Activated CD4-positive, alpha-beta T cell treated with anti-CD3 and anti-CD28 coated beads, Interleukin-2, amount 50 U/mL, for 24 hours (primary cell): ENCODE measurements around the gene PRSS57.
A peak's percentile ranks its signal among the peaks of the same experiment; 100 is the strongest.
"Not testable (repeated sequence)": the region's sequence is repeated elsewhere in the genome, so short reads cannot be mapped to it uniquely, and the experiment has no call there.

ENCODE experiments used
- DNase-seq, 2 donors: peaks; one replicate each; pipeline ENCODE4 v3.0.0-alpha.2; 2020; ENCODE audit warnings: low read depth in 1 of 2, low spot score in 1 of 2

The PRSS57 gene

GRCh38 chr19:674282-675151 is 20.7 kb downstream of the PRSS57 start:
- DNase-seq, result no peak

DNA sequence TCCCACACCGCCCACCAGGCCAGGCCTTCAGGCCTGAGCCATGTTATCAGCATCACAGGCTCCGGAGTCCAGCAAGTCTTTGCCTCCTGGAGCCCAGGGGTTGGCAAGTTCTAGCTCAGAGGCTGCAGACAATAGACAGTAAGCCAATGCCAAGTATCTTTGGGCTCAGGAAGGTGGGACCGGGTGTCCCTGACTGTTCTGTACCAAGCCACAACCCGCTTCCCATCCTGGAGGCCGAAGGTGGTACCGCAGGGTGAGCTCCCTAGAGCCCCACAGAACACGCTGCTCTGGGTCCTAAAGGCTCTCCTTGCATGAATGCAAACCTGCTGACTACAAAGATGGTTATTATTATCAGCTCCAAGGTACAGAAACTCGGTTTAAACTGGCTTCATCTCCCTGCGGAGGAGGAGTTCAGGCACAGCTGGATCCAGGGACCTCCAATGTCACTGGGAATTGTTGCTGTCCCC is 24.6 kb downstream of the PRSS57 start:
- no peak for DNase-seq

DNA sequence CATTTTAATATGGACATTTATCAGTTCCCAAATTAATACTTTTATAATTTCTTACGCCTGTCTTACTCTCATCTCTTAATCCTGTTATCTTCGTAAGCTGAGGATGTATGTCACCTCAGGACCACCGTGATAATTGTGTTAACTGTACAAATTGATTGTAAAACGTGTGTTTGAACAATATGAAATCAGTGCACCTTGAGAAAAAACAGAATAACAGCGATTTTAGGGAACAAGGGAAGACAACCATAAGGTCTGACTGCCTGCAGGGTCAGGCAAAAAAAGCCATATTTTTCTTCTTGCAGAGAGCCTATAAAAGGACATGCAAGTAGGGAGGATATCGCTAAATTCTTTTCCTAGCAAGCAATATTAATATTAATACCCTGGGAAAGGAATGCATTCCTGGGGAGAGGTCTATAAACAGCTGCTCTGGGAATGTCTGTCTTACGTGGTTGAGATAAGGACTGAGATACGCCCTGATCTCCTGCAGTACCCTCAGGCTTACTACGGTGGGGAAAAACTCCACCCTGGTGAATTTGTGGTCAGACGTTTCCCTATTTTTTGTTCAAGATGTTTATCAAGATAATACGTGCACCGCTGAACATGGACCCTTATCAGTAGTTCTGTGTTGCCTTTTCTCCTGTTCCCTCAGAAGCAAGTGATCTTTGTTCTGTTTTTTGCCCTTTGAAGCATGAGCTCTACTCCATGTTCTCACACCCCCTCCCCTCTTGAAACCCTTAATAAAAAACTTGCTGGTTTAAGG is 26.4 kb downstream of the PRSS57 start:
- DNase-seq, result not testable (repeated sequence)

GRCh38 chr19:666985-667573 is 28.2 kb downstream of the PRSS57 start:
- not testable (repeated sequence) for DNase-seq

DNA sequence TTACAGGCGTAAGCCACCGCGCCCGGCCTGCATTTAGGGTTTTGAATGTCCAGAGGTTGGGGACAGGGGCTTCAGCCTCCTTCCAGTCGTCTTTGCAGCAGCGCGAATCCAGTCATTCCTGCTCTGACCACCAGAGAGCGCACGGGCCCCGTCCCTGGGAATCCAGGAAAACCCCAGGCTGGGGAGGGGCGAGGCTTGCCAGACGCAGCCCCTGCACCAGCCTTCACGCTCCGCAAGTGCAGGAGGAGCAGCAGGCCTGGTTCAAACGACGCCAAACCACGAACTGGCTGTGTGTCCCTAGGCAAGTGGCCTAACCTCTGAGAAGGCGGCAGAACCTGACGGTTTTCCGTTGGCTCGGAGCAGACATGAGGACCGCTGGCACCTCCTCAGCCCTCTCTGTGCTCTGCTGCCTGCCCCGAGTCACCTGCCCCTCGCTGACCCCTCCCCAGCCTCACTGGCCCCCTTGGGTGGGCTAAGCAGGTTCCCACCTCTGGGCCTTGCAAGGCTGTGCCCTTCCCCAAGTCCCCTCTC is 30.3 kb downstream of the PRSS57 start:
- DNase-seq, result peak; percentile 72 to 78

GRCh38 chr19:663682-664117 is 31.6 kb downstream of the PRSS57 start:
- no peak for DNase-seq

DNA sequence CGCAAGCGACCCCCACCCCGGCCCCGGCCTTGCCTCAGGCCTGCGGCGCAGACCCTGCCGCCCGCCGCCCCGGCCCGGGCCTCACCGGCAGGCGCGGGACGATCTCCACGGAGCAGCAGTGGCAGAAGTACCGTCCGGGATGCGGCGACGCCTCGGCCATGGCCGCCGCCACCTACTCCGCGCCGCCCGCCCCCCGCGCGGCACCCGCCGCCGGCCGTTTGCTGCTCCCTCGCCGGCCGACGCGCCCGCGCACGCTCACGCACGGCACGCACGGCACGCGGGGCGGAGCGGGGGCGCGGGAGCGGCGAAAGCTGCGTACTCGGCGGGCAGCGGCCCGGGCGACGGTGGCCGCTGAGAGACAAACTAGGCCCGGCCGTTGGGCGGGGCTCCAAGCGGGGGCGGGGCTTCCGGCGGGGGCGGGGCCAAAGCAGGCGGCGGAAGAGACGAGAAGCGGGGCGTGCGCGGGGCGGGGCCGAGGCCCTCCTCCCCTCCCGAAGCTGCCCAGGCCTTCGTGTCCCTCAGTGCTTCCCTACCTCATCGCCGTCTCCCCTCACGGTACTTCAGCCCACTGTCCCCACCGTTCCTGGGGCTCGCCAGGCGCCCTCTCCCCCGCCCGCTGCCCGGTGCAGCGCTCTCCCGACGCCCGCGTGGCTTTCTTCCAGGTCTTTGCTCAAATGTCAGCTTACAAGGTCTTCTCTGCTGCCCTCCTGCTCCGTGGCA is 32.1 kb downstream of the PRSS57 start, which contains the start of gene RNF126:
Gene RNF126, minus strand, starts transcription at position 253 of the 720 bp plus-strand sequence. Its CDS starts 93 bp downstream, at position 160.
- DNase-seq, result peak; percentile 94 to 98

- DNase-seq, result peak; percentile 52 to 66
Observed at GRCh38 chr19:662207-662961, 32.9 kb downstream of the PRSS57 start.

DNA sequence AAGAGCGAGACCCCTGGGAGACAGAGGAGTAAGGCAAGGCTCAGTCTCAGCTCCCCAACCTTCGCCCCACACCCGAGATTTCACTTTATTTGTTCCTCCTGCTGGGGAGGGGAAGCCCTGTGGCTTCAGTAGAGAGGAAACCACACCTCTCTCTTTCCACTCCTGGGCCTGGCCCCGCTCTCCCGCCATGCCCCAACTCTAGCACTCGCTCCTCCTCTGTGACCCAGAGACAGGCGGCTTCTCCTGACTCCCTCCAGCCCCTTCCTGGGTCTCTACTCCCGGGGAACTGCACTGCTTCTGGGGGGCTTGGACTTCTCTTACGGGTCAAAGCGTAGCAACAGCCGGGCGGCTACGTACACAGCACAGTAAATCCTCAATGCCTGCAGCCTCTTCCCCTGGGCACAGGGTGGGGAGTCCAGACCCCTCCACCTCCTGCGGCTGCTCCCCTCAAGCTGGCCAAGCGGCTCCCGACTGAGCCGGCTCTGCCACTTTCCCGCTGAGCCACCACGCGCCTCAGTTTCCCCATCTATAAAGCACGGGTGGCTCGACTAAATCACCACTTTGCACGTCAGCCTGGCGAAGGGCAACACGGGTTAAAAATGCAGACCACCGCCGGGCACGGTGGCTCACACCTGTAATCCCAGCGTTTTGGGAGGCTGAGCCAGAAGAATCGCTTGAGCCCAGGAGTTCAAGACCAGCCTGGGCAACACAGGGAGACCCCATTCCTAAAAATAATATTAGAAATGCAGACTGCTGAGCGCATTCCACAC is 33.6 kb downstream of the PRSS57 start:
- DNase-seq, result peak; percentile 28 to 60

DNA sequence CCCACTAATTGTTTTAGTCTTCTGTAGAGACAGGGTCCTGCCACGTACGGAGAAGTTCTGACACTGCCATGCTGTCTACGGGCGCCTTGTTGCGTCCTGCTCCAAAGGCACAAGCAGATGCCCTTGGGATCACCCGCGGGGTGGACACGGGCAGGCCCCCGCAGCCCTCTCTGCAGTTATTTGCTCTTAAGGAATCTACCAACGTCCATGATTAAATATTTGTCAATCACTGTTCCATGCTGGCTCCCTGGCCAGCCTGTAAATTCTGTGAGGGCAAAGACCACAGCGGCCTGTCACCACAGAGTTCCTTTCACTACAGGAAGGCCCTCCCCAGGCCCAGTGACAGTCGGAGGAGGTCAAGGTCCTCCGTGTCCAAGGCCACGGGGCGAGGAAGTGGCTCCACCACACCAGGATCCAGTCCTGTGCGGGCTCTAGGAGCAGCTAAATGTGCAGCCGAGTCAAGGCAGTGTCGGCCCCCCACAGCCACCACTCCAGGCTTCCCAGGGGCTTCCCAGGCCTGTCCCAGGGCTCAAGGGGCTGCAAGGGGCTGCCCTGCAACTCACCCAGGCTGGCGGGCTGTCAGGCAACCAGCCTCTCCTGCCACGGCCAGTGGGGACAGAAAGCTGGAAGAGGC is 34.3 kb downstream of the PRSS57 start:
- DNase-seq, result no peak

- no peak for DNase-seq
Observed at GRCh38 chr19:658916-659839, 36.1 kb downstream of the PRSS57 start.

DNA sequence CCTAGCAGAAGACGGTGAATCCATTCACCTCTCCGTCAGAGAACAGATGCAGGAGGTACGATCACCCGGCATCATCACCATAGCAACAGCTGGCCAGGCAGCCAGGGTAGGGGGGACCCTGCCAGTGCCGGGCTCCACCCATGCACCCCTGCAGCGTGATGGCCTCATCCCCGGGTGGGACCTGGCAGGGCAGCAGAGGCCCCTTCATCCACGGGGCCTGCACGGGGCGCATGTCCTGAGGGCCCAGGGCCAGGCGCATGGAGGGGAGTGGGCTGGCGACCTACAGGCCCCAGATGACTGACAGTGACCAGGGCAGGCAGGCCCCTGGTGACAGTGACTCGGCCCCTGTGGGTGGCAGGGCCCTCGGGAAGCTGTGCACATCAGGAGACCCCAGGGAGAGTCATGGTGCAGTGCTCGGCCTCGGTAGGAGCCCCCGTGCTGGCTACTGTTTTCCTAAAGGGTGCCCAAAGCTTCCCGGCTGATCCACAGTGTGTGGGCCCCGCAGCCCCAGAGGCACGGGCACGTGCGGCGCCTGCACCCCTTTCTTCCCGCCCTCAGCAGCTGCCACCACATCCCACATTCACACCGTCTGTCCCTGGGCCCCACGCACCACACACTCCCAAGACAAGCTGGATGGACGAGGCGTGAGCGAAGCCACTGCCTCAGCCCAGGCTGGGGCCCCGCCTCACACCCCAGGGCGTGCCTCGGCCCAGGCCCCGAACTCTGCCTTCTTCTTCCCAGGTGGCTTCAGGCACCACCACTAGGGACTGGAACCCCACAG is 37.0 kb downstream of the PRSS57 start:
- DNase-seq, result no peak

- DNase-seq, result no peak
Observed at GRCh38 chr19:657611-658010, 37.6 kb downstream of the PRSS57 start.

- DNase-seq, result no peak
Observed at GRCh38 chr19:656751-657559, 38.3 kb downstream of the PRSS57 start.

GRCh38 chr19:655691-656090 is 39.6 kb downstream of the PRSS57 start:
- no peak for DNase-seq

DNA sequence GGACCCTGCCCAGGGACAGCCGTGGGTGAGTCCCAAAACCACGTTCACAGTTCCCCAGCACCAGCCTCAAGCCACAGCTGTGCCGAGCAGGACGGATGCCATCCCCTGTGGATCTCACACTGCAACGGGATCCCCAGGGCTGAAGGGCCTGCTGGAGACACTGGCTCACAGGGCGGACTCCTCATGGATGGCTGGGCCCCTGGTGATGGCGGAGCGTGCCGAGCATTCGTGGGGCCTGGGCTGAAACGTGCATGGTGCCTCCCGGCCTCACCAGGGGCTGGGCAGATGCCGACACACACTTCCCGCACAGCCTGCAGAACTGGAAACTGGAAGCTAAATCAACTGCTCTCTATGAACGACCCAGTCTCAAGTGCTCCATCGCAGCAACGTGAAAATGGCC is 41.8 kb downstream of the PRSS57 start:
- DNase-seq, result no peak
